Measurements from ENCODE around the gene NELFCD.

The NELFCD gene

DNA sequence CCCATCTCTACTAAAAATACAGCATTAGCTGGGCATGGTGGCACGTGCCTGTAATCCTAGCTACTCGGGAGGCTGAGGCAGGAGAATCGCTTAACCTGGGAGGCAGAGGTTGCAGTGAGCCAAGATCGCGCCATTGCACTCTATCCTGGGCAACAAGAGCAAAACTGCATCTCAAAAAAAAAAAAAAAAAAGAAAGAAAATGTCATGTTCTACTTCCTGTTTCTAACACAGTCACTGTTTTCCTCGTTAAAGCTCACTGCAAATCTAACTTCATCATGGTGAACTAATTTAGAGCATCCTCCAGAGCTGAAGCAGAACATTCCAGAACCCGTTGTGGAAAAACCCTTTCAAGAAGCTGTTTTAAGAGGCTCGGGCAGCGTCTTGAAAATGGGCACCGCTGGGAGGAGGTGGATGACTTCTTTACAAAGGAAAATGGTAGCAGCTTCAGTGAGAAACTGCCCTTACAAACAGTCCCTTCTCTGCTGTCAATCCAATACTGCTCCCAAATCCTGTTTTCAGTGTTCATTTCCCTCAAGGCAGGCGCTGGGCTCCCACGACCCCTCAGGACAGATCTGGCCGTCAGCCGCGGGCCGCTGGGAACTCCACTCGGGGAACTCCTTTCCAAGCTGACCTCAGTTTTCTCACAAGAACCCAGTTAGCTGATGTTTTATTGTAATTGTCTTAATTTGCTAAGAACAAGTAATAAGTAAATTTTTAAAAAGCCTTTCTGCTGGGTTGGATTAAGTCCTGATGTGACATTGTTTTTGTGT lies 13.5 kb downstream of the NELFCD start:
- DNase-seq (ENCODE audit: low read depth), result no peak

DNA sequence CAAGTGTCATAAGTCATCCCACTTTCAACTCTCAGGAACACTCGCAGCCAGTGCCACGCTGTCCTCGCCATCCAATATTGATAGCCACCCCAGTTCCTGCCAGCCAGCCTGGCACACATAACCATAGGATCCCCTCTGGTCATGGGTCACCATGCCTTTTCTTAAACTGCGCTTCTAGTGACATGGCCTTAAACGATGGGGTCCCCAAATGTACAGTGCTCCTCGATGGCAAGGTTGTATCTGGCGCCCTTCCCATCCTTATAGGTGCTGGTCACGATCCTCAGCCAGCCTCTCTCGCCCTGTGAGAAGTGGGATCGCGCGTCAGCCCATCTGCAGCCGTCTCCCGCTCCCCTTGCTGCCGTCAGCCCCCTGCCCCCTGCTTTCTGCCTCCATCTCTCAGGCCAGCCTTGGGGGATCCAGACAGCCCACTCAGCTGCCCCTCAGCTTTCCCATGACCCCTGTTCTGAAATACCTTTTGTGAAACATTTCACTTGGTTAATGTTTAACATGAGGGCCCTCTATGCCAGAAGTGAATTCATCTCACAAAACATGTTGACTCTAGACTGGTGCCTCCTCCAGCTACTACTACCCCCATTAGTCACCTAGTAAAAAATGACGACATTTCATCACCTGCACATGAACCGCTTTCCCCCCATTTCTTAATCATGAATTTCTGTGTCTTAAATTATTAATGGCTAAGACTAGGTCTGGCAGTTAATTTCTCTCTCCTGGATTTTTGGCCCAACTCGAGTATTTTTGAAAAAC lies 14.6 kb downstream of the NELFCD start:
- DNase-seq (ENCODE audit: low read depth), result no peak

DNA sequence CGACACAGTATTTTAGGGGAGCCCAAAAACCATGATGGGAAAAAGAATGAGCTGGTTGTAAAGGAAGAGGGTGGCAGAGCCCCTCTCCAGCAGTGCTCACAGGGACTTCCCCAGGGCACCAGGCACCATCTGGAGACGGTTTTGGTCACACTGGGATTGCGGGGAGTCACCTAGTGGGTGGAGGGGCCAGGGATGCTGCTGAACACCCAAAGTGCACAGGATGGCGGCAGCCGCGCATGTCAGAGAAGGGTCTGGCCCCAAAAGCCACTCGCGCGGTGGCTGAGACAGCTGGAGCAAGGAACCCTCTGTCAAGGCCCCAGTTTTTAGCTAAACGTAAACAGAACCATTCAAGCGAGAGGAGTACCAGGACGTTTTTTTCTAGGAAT lies 15.2 kb downstream of the NELFCD start:
- DNase-seq (ENCODE audit: low read depth), result no peak

DNA sequence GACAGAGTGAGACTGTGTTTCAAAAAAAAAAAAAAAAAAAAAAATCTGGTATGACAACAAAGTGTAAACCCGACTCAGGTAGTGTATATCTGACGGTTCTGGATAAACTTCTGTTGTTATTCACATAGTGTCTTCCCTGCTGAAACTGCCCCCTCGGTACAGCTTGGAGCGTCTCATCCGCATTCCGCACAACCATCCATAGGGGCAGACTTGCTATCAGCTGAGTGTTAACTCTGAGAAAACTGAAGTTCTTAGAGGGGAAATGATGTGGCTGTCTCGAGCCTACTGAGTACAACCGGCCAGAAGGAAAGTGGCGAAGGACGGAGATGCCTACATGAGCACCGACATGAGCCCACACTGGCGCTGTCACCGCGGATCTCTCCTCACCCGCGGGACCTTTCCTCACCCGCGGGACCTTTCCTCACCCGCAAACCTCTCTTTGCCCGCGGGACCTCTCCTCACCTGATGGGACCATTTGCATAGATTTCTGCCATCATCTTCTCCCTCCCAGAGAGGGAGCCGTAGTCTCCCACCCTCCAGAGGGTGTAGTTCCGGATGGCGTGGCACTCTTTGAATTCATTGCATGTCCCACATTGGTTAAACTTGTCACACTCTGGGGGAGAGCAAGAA lies 16.2 kb downstream of the NELFCD start:
- no peak for DNase-seq (ENCODE audit: low read depth)

DNA sequence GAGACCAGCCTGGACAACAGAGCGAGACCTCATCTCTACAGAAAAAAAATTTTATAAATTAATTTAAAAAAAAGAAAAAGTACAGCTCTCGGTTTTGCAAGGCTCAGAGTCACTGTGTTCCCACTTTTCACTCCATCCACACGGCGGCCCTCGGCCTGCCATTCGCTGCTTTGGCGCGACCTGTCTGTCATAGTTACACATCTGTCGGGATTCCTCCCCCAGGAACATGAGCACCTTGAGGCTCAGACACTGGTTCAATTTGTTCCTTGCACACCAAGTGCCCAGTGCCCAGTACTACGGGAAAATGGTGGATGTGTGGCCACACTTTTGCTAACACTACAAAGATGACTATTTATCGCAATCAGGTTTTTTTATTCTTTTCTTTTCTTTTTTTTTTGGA lies 17.6 kb downstream of the NELFCD start:
- DNase-seq (ENCODE audit: low read depth), result no peak

DNA sequence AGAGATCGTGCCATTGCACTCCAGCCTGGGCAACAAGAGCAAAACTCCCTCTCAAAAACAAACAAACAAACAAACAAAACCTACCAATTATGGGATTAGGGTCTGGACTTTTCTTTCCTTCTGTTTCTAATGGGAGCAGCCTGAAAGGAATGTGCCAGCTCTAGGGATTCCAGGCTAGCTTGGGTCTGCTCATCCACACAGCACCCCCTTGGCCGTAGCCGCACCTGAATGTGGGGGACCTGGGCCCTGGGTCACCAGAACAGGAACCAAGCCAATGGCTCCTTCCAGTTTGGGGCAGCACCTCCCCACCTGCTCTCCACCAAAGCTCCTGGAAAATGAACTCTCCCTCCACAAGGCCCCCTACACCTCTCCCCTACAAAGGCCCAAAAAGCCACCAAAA lies 19.3 kb downstream of the NELFCD start:
- DNase-seq (ENCODE audit: low read depth), result no peak

DNA sequence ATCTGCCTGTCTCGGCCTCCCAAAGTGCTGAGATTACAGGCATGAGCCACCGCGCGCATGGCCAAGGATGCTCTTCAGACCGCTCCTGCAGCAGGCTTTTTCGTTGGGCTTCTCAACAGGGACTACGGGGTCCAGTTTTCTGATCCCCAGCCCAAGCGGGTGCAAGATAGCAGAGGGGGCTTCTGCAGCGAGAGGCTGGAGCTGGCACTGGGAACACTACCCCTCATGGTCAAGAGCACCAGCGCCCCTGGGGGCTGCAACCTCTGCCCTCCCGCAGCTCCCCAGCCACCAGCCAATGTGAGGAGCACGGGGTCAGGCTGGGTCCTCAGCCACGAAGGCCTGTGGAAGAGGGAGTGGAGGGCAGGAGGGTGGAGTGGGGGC lies 20.0 kb downstream of the NELFCD start:
- no peak for DNase-seq (ENCODE audit: low read depth)

DNA sequence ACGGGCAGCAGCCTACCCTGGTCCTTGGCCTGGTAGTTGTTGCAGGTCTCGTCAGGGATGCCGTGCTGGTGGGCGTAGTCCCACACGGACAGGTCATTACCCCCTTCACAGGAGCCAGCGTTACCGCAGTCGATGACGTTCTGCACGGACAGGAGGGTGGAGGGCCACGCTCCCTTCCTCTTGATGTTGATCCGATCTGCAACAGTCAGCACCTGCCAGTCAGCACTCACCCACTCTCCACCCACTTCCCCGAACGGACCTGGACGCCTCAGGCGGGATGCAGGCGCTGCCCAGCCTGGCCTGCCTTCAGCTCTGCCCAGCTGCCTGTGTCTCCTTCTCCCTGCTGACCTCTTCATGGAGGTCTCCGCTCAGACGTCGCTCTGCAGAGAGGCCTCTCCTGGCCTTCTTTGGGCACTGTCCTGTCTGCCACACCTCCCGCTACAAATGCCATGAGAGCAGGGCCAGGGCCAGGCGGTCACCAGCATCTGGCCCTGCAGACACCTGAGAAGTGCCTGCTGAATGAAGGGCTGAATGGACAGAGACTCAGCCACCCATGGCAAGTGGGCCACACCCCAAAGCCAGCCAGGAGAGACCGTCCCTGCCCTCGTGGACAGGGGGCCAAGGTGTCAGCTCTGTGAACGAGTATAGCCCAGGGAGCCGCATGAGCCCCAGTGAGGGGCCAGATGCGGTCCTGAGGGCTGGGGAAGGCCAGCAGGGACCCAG lies 20.6 kb downstream of the NELFCD start:
- DNase-seq (ENCODE audit: low read depth), result no peak

DNA sequence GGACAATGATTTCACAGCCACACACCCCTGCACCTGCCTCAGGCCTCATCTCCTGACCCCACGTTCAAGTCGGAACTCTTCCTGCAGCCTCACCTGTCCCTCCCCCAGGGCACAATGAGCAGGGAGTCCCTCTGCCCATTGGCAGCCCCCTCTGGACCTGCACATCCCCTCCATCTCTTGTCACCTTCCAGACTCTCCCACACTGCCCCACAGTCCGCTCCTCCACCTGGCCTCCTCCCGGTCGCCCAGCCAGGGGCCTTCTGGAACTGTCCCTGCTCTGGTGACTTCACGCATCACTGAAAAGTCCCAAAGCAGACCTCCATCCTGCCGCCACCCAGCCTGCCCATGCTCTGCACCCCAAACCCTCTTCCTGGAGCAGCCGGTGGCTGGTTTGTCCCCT lies 21.3 kb downstream of the NELFCD start:
- DNase-seq (ENCODE audit: low read depth), result no peak

DNA sequence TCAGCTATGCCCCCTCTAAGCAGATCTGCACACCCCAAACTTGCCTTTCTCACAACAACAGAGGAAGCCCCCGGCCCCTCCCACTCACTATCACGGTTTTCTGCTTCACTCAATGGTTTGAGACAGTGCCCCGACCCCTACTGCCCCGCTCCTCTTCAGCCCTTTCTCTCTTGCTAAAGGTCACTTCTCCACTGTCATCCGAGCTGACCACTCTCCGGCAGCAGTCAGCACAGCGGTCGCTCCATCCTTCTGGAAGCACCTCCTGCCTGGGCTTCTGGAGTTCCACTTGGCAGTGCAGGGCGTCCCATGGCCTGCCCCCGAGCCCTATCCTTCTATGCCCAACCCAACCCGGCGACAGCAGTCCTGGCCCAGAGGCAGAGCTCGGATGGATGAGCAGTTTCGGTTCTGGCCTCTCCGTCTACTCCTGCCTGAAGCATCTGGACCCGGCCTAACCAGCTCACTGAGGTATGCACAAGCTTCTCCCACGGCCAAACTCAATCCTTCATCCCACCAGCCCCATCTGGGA lies 21.9 kb downstream of the NELFCD start:
- DNase-seq (ENCODE audit: low read depth), result no peak

DNA sequence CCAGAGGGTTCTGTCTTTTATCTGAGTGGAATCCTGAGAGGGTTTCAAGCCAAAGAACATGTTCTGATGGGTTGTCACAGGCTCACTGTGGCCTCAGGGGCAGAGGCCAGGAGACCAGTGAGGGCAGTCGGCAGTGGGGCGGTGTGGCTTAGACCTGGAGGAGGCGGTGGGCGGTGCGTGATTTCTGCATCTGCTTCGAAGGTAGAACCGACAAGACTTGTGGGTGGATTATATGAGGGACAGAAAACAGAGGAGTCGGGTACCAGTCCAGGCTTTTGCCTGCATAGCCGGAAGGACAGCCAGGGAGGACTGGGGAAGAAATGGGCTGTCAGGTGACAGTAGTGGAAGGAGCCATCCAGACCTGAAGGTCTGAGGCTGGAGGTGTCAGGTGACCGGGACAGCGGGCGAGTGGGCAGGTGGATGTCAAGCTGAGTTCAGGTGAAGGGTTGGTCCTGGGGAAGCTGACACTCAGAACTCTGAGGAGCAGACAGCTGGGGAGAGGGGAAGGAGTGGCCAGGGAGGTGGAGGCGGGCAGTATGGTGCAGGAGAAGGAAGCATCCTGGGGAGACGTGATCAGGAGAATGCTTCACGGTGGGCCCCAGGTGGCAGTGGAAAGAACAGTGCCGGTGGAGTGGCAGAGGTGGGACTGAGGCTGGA lies 22.9 kb downstream of the NELFCD start:
- DNase-seq (ENCODE audit: low read depth), result no peak

DNA sequence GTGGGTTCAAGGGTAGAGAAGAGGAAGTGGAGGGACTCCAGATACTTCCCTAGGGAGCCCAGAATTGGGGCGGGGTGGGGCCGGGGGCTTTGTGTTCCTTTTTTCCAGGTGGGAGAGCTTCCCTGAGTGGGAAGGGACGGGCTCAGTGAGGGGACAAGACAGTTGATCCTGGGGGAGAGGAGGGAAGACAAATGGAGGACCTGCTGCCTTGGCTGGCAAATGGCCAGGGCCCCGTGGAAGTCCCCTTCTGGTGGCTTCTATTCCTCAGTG lies 23.4 kb downstream of the NELFCD start:
- DNase-seq (ENCODE audit: low read depth), result no peak

DNA sequence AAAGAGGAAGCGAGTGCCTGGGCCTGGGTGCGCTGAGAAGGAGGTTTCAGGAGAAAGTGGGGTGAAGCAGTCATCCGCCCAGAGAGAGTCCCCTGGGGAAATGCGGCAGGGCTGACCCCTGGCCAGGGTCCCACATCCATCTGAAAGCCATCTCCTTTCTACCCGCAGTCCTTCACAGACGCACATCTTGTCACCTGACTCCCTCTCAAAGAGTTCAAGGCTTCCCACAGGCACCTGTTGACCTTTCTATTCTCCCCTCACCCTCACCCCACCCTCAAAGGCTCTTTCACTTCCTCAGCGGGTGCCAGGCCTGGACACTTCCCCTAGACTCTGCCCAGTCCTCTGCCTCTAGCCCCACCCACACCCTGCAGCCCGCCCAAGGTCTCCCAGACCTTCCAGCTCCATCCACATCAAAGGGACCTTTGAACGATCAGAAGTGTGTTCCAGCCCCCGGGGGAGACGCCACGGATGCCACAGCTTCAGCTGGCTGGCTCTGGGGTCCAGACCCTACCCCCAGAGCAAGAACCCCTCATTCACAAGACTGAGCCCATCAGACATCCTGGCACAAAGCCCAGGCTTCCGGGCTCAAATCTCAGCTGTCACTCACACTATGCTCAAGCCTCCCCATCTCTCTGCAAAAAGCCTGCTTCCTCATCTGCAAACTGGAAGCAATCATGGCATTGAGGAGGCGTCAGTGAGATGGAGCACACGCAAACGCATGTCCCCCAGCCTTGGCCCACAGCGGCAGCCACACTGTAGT lies 23.9 kb downstream of the NELFCD start:
- no peak for DNase-seq (ENCODE audit: low read depth)

DNA sequence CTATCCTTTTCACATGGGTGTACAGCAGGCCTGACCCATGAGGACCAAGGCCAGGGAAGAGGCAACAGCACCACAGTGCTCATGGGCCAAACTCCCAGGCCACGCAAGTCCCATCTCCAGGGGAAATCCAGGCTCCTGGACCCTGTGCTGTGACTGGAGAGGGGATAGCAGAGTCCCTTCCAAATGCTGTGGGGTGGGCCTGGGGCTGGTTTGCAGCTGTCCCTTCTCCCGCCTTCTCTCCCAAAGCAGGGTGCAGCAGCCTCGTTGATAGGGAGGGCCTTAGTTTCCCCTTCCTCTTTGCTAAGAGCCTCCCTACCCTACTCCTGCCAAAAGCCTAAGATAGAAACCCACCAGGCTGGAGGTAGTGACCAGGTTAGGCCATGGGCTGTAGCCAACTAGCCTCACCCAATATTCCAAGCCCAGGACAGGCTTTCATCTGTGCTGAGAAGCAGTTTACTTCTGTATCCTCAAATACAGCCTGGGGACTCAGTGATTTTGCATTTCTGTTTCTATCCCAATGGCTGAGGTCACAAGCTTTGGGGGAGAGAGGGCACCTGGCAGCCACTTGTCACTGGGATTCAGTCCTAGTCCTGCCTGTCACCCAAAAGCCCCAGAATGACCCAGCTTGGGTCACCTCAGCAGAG lies 24.6 kb downstream of the NELFCD start:
- no peak for DNase-seq (ENCODE audit: low read depth)

DNA sequence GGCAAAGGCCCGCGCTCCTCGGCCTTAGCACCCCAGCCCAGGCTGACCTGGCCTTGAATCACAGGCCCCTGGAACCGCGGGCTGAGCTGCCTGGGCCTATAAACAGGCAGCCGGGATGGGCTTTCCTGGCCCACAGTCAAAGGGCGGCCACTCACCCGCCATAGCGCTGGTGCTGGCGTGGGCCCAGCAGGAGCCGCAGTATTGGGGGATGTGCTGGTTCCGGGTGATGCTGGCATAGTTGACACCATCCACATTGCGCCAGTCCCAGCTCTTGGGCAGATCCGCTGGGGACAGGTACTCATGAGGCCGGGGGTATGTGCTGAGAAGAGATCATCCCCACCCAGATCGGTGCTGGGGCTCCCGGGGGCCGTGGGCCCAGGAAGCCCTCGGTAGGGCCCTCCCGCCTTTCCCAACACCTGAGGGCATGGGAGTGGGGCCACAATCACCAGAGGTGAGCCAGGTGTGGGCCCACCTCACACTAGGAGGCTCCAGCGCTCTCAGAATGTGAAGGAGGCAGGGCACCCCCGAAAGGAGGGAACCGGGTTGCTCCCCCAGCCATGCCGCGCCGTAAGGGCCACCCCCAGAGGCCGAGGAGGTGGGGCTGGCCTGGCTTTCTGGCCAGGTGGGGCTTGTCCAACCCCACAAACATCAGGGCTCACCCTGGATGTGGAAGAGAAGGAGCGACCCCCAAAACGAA lies 25.3 kb downstream of the NELFCD start:
- DNase-seq (ENCODE audit: low read depth), result no peak

DNA sequence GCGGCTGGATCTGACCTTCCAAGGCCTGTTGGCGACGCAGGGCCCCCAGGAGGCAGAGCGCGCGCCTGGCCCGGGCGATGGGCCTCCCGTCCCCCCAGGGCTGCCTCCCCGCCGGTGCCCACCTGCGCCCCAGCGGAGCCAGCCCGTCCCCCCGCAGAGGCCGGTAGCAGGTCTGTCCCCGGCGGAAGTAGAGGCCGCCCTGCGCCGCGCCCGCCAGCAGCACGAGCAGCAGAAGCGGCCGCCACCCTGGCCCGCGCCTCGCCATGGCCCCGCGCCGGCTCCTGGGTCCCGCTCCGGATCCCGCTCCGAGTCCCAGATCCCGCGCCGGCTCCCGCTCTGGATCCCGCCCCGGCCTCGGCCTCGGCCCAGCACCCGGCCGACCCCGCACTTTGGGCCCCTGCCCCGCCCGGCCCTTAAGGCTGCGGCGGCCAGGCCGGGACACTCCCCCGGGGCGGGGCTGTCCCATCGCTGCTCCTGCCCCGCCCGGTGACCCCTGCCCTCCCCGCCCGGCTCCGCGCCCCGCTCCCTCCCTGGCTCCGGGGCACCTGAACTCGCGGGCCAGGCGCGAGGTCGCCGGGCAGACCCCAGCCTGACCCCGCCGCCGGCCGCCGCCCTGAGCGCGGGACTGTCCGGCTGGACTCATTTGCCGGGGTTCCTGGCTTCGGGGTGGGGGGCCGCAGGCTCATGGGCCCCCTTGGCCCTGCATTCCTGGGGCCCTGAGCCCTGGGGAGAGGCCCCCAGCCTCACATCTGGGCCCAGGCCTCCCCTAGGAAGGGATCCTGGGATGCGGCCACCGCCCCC lies 26.0 kb downstream of the NELFCD start, which contains the start of gene CTSZ:
CTSZ (minus strand) TSS at position 391 of the 801 bp plus-strand sequence; CDS start at position 265, 126 bp downstream.
- DNase-seq (ENCODE audit: low read depth), result no peak

DNA sequence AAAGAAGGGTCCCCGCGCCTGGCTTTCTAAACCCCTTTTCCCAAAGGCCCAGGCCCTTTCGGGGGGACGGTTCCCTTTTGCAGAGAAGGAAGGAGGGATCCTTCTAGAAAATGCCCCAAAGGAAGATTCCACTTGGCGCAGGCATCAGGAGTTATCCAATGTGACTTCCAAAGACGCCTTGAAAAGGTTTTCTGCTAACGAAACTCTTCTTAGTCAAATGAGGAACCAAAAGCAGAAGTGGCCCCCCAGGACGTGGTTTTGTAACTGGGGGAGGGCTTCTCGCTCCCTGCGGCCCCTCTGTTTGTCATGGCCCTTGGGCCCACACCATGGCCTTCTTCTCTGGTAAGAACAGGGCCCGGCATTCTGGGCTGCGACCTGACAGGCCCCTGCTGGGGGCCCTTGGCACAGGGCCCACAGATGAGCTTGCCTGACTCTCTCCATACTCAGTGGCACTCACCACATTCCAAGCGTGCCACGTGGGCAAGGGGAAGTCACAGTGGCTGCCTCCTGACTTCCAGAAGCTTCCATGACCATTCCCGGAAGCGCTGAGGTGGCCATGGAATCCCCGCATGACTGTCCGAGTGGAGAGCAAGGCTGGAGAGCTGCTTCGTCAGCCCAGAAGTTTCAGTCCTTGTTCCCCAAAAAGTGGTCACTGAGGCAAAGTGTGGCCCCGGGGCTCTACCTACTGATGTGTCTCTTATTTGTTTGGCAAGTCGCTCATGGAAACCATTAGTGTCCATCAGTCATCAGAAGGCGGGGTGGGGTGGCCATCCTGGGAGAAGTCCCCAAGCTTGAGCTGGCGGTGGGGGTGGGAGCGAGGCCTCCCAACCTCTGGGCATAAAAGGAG lies 26.8 kb downstream of the NELFCD start:
- no peak for DNase-seq (ENCODE audit: low read depth)

DNA sequence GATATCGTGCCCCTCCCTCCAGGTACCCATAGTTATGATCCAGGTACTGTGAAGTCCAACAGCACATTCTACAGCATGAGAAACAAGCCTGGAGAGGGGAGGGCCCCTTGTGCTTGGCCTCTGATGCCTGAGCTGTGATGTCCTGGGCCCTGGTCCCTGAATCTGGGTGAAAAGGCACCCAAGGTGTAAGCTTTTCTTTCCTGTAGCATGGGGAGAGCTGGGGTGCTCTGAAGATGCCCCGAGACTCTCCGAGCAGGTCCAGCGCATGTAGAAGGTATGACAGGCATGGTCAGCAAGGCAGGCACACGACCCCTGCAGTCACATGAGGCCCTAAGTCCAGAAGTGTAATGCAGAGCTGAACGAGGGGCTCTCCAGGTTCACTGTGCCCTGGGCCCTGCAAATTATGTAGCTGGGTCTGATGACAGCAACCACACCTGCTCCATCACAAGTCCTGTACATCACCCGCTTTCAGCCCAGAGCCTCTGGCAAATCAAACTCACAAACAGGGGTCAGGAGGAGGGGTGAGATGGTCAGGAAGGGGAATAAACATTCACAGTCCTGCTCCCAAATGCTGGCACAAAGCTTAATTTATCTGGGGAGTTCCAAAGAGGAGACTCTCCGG lies 27.8 kb downstream of the NELFCD start:
- no peak for DNase-seq (ENCODE audit: low read depth)
